Testis (tissue), 3 donors: Measurements from ENCODE around the gene TSSC4. TPM values are rescaled to one million over a fixed set of nuclear protein-coding genes. Genes with fewer than 3 reads are reported as not detected.
A peak's percentile ranks its signal among the peaks of the same experiment; 100 is the strongest.

Experiments used
- DNase-seq: peaks from one replicate; pipeline ENCODE4 v3.0.0-alpha.2; 2019
- H3K27ac ChIP-seq, 2 donors: fragments of 200-600 bp; sonication (generic); one replicate each; pipeline ENCODE4 v1.5.1; 2019
- H3K27me3 ChIP-seq: fragments of 200-600 bp; sonication (generic); one replicate; pipeline ENCODE4 v1.5.1; 2019
- H3K36me3 ChIP-seq: fragments of 200-600 bp; sonication (generic); one replicate; pipeline ENCODE4 v1.5.1; 2017; ENCODE audit warnings: low read depth; ENCODE audit errors: missing control alignments
- H3K4me1 ChIP-seq: fragments of 200-600 bp; sonication (generic); one replicate; pipeline ENCODE4 v1.5.1; 2019
- H3K4me3 ChIP-seq, 2 donors: fragments of 200-600 bp; sonication (generic); one replicate each; pipeline ENCODE4 v1.5.1; 2017 to 2019
- H3K9me3 ChIP-seq: fragments of 200-600 bp; sonication (generic); one replicate; pipeline ENCODE4 v1.5.1; 2017
- CTCF ChIP-seq, 3 experiments: fragments of 450-650 bp in 2 of 3; fragments of 200-600 bp in 1 of 3; sonication (generic) in 1 of 3; IDR thresholded peaks; one replicate each; pipeline ENCODE4 v1.5.1; 2016 to 2019; ENCODE audit warnings: antibody characterized with exemption in 3 of 3, mild to moderate bottlenecking in 2 of 3, moderate library complexity in 1 of 3
- POLR2A ChIP-seq: fragments of 450-650 bp; IDR thresholded peaks from one replicate; pipeline ENCODE4 v1.6.1; 2017; ENCODE audit warnings: antibody characterized with exemption, mild to moderate bottlenecking, moderate library complexity
- WGBS, 2 donors: methylation state at CpG; one replicate each; pipeline ENCODE4 v1.1.5; 2018; 5-methylcytosine and 5-hydroxymethylcytosine counted together
- intact Hi-C: fragments of 100-400 bp; cut with DNase I; formaldehyde crosslinking; loops from one replicate; pipeline ENCODE4 v1.15.1; 2023; ENCODE audit warnings: low total_unique reads
- polyA plus RNA-seq: library from polyadenylated mRNA; stranded (reverse); fragments of 350-450 nt; fragmentation: Illumina TruSeq; extraction: RNeasy Lipid Tissue Mini Kit (QIAGEN cat#74804); gene quantifications from one replicate; pipeline ENCODE4 v1.2.3, GENCODE V29; 2014; ENCODE audit warnings: low read depth, low replicate concordance; ENCODE audit not compliant: insufficient read depth
- total RNA-seq, 2 donors: library from RNA; depleted of rRNA; stranded (reverse); fragments of >200 nt; gene quantifications; one replicate each; pipeline ENCODE4 v1.2.3, GENCODE V29; 2016

Gene TSSC4
- total and polyA plus RNA-seq, 3 donors from 2014 or later: 87.4 to 133 (median 95.5) TPM

DNA sequence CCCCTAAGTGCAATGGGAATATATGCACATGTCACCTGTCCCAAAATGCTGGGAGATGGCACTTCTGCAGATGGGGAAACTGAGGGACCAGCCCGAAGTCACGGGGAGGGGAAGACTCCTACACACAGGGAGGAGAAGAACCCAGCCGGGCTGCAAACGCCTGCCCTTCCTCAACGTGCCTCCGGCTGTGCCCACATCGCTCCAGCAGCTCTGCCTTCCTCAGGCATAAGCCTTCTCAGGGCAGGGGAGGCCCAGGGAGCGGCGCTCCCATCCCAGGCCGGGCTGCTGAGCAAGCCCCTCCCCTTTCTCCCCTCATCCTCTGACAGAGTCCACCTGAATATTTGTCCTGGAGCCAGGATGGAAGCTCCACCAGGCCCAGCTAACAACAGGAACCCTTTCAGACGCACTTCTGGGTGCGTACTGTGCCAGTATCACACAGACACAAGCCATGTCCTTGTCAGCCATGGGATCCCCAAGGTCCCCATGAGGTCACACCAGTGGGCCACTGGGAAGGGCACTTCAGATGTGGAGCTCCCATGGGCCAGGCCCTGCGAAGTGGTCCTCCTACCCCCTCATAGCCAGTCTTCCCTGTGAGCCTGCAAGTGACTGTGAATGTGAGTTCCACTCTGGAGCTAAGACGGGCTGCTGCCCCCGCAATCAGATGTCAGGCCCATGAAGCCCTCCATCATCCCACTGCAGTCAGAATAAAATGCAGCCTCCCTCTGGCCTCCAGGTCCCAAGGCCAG, 25.9 kb upstream of the TSSC4 start:
- no peak for DNase-seq
- Histone ChIP-seq H3K9me3 (no peaks in the 10 kb centered on the region), H3K36me3 (no peaks in the 10 kb centered on the region), H3K4me1 (peaks cover 10% of the 10 kb centered on the region), H3K27me3 (no peaks in the 10 kb centered on the region), H3K4me3 (no peak overlapping the region), H3K27ac (no peak overlapping the region)
- 78 to 86% methylated on average over 2 to 15 of the region's 15 CpGs for WGBS, 2 donors
- intact Hi-C loops: no loop called here
- no peak for TF ChIP-seq POLR2A
- no peak for TF ChIP-seq CTCF (IDR thresholded peaks at IDR 0.05)

DNA sequence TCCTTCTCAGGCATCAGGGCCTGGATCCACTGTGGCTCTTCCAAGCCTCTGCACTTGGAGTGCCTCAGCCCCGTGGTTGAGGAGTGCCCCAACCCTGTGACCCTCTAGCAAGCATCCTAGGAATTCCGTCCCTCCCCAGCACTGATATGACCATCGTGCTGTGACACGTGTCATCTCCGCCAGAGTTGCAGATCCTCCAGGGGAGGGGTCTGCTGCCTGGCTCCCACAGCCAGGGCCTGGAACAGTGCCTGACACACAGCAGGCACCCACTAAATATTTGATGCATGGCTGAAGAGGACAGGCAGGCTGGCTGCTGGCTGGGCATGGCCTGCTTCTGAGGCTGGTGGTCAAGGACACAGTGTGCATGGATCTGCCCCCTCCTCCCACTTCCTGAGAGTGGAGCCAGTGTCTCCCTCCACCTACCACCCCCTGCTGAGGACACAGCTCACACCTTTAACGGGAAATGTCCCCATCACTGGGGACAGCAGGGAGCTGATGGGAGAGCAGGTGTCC, 25.2 kb upstream of the TSSC4 start:
- WGBS, 2 donors: 70 to 77% methylated on average over 2 to 6 of the region's 6 CpGs

DNA sequence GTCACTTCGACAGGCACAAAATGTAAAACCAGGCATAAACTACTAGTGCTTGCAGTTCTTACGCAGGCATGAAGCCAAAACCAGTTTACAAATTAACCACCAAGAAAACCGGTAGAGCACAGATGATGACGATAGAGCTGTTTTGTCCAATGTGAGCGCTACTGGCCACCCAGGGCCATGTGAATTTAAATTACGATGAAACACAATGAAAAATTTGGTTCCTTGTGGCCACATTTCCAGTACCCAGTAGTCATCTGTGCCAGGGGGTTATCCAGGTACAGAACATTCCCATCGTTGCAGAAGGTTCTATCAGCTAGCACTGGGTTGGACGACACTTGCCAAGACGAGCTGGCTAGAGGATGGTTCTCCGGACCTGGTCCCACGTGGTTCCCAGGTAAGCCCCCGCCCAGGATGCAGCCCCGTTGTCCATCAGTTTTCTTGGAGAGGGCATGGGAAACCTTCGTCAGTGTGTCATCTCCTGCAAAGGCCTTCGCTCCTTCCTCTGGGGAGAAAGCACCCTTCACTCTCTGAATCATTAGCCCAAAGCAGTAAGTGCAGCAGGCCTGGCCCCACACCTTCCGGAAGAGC, 24.5 kb upstream of the TSSC4 start:
- Histone ChIP-seq H3K27me3 (no peaks in the 10 kb centered on the region), H3K36me3 (no peaks in the 10 kb centered on the region), H3K4me3 (no peak overlapping the region), H3K9me3 (no peaks in the 10 kb centered on the region), H3K4me1 (peaks cover 24% of the 10 kb centered on the region), H3K27ac (no peak overlapping the region)
- intact Hi-C loops: no loop called here
- DNase-seq: no peak
- TF ChIP-seq POLR2A (no peak), CTCF (IDR thresholded peaks at IDR 0.05) (no peak)
- 79 to 87% methylated on average over 16 of the region's 16 CpGs for WGBS, 2 donors

More for the DNA sequence above, 25.2 kb upstream of the TSSC4 start:
- H3K4me3 ChIP-seq: no peak overlapping the region
- H3K9me3 ChIP-seq: no peaks in the 10 kb centered on the region
- intact Hi-C loops: no loop called here
- no peak overlapping the region for H3K27ac ChIP-seq
- peaks cover 17% of the 10 kb centered on the region for H3K4me1 ChIP-seq
- H3K36me3 ChIP-seq: no peaks in the 10 kb centered on the region
- DNase-seq: no peak
- H3K27me3 ChIP-seq: no peaks in the 10 kb centered on the region
- TF ChIP-seq CTCF (IDR thresholded peaks at IDR 0.05) (no peak), POLR2A (no peak)

GRCh38 chr11:2376751-2377451, 23.6 kb upstream of the TSSC4 start, which contains the start of gene CD81:
Gene CD81 (plus strand): TSS chr11:2377310. CDS start chr11:2377550, 240 bp downstream.
- no peak for TF ChIP-seq POLR2A
- TF ChIP-seq CTCF (IDR thresholded peaks at IDR 0.05): no peak
- Histone ChIP-seq H3K27ac (peak within 1 kb of the TSS; percentile 97 to 98), H3K9me3 (no peaks in the 10 kb centered on the region), H3K36me3 (no peaks in the 10 kb centered on the region), H3K4me1 (peaks cover 32% of the 10 kb centered on the region), H3K4me3 (peak within 1 kb of the TSS; percentile 91 to 99), H3K27me3 (no peaks in the 10 kb centered on the region)
- DNase-seq: peak; percentile 69
- WGBS, 2 donors: 16% methylated on average over 15 of the region's 65 CpGs; no CpG with 5 or more reads in 1 of the 2 donors
- intact Hi-C loops: no loop called here
